Measurements from ENCODE around the gene PEPD. TPM values are rescaled to one million over a fixed set of nuclear protein-coding genes. Genes with fewer than 3 reads are reported as not detected.

Gene PEPD
- total and polyA plus RNA-seq, 10 of the 15 experiments (the other 5 are each of a cell fraction or from before 2014, with no cell fraction given), result 1.4 to 52.0 (median 20.2) TPM

DNA sequence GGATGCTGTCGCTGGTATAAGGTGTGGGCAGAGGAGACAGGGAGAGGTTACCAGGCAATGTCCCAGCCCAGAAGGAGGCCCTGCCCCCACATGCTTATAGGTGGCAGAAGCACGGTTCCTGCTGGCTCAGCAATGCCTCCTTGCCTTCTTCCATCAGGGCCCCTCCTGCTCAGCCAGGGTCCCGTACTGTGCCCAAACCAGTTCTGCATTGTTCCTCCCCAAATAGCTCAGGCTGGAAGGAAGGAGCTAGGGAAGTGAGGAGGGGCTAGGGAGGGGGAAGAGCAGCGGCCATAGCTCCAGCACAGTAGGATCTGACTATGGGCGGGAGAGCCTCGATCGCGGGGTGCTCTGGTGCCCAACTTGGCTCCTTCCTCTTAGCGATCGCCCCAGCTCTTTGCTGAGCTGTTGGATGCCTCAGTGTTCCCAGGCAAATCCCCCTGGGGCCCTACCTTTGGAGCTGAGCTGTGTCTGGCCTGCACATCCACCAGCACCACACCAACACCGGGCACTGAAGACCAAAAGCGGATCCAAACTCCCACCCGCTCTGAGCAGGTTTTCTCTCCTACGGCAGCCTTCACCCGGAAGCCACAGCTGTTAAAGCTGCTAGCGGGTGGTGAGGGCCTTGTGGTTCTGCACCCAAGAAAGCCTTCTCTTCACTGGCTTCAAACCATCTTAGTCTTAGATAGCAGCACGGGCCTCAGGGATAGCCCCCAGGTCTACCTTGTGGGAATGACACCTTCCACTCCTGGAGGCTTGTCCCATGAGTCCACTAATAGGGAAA lies 32.1 kb upstream of the PEPD start:
- intact Hi-C loops (cut with micrococcal nuclease; ENCODE audit: unreplicated experiment), result no loop called here
- in situ Hi-C loops (cut with MboI), result no loop called here
- H3K4me1 ChIP-seq (ENCODE audit: control insufficient read depth, insufficient read depth, low read length), result no peaks in the 10 kb centered on the region
- SMC1A ChIA-PET (ENCODE audit: uncharacterized antibody, unreplicated experiment), result no interaction called here
- no peak for ATAC-seq
- no peak for FAIRE-seq
- TF ChIP-seq SP1 (IDR thresholded peaks at IDR 0.05; ENCODE audit: low read depth, low read length) (no peak), CHD1 (IDR thresholded peaks at IDR 0.05; ENCODE audit: low read depth, low read length) (no peak), RFX5 (IDR thresholded peaks at IDR 0.05; ENCODE audit: low read depth, low read length) (no peak), CEBPB (IDR thresholded peaks at IDR 0.05; ENCODE audit: borderline replicate concordance in 1 of 2, low read depth in 2 of 2, low read length in 2 of 2) (no peak), SUZ12 (IDR thresholded peaks at IDR 0.05; ENCODE audit: unreplicated experiment) (no peak), EP300 (IDR thresholded peaks at IDR 0.05; ENCODE audit: borderline replicate concordance in 1 of 2, control insufficient read depth in 1 of 2, low read depth in 2 of 2, low read length in 2 of 2) (no peak)
- TF ChIP-seq, protein P1, sequence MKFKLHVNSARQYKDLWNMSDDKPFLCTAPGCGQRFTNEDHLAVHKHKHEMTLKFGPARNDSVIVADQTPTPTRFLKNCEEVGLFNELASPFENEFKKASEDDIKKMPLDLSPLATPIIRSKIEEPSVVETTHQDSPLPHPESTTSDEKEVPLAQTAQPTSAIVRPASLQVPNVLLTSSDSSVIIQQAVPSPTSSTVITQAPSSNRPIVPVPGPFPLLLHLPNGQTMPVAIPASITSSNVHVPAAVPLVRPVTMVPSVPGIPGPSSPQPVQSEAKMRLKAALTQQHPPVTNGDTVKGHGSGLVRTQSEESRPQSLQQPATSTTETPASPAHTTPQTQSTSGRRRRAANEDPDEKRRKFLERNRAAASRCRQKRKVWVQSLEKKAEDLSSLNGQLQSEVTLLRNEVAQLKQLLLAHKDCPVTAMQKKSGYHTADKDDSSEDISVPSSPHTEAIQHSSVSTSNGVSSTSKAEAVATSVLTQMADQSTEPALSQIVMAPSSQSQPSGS (IDR thresholded peaks at IDR 0.05; ENCODE audit: low read length), result no peak
- H3K9me3 ChIP-seq (replicated peaks; ENCODE audit: control insufficient read depth, insufficient read depth, low read length), result no peaks in the 10 kb centered on the region
- BruUV-seq (replicated peaks), result no TSS peak
- H4K20me1 ChIP-seq (ENCODE audit: control insufficient read depth, insufficient read depth), result no peaks in the 10 kb centered on the region
- H2AFZ ChIP-seq (ENCODE audit: control insufficient read depth, low read depth, low read length), result no peak overlapping the region
- no peak overlapping the region for H3K27ac ChIP-seq (ENCODE audit: control insufficient read depth, insufficient read depth)
- no peaks in the 10 kb centered on the region for H3K36me3 ChIP-seq (ENCODE audit: control insufficient read depth in 2 of 2, insufficient read depth in 2 of 2, low read length in 1 of 2)
- RAD21 ChIA-PET (ENCODE audit: unreplicated experiment), result no interaction called here
- no peak overlapping the region for H3K4me3 ChIP-seq
- no peaks in the 10 kb centered on the region for H3K79me2 ChIP-seq (ENCODE audit: control insufficient read depth, insufficient read depth, low read length)
- no peak overlapping the region for H3K9ac ChIP-seq (ENCODE audit: control insufficient read depth, insufficient read depth, low read length)
- H3K4me2 ChIP-seq (ENCODE audit: control insufficient read depth, insufficient read depth), result no peak overlapping the region
- no peak for DNase-seq (ENCODE audit: low read depth, low spot score)
- CTCF ChIA-PET, result no interaction called here
- 62% methylated on average over 15 of the region's 17 CpGs for WGBS (ENCODE audit: insufficient coverage, insufficient replicate concordance, low lambda C conversion rate, missing lambda C conversion rate)
- POLR2A ChIA-PET, result no interaction called here
- no peaks in the 10 kb centered on the region for H3K27me3 ChIP-seq (replicated peaks in 1 of 2; ENCODE audit: control insufficient read depth in 2 of 2, insufficient read depth in 2 of 2, low read length in 1 of 2)
